Transverse colon (tissue), 4 donors: ENCODE measurements around the gene MYOZ2.

Experiments used
- EP300 ChIP-seq: sonication (generic); formaldehyde crosslinking; IDR thresholded peaks from one replicate; pipeline ENCODE4 v1.6.1; 2017; ENCODE audit warnings: antibody characterized with exemption, low read depth
- POLR2A ChIP-seq: fragments of 450-650 bp; IDR thresholded peaks from one replicate; pipeline ENCODE4 v1.6.1; 2016; ENCODE audit warnings: antibody characterized with exemption, mild to moderate bottlenecking, moderate library complexity
- POLR2AphosphoS5 ChIP-seq, 3 donors: sonication (generic); formaldehyde crosslinking; IDR thresholded peaks; one replicate each; pipeline ENCODE4 v1.6.1; 2016; ENCODE audit warnings: antibody characterized with exemption in 3 of 3
- TF ChIP-seq, protein P1 (sequence below), 5 experiments: fragments of 200-600 bp in 3 of 5; fragments of 450-650 bp in 2 of 5; sonication (generic) in 3 of 5; IDR thresholded peaks; 1 replicate in 2 of 5; 2 replicates in 3 of 5; pipeline ENCODE4 v1.5.1; 2016 to 2017; ENCODE audit warnings: antibody characterized with exemption in 5 of 5, inconsistent platforms in 3 of 5, mild to moderate bottlenecking in 2 of 5, moderate library complexity in 1 of 5

DNA sequence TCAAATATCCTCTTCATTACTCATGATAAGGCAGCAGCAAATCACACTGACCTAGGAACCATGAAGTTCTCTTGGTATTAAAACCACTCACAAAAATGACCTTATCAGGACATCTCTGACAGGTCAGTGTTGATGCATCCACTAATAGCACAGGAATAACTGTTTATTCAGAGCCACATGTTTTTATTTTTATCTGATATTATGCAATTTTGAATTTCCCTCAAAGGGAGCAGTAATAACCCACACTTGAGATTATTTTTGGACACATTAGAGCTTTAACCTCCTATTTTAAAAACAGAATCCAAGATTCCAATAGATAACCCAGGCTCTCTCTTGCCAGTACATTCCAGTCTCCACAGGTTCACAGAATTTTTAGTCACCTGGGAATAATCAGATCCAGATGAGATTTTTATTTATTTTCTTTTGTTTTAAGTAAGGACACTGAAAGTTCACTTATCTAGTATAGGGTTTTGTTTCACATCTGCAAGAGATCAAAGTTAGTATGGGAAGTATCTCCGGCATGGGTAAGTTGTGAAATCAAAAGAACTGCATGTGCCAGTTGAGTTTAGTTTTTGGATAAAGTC lies 36.3 kb upstream of the MYOZ2 start:
- TF ChIP-seq, protein P1, sequence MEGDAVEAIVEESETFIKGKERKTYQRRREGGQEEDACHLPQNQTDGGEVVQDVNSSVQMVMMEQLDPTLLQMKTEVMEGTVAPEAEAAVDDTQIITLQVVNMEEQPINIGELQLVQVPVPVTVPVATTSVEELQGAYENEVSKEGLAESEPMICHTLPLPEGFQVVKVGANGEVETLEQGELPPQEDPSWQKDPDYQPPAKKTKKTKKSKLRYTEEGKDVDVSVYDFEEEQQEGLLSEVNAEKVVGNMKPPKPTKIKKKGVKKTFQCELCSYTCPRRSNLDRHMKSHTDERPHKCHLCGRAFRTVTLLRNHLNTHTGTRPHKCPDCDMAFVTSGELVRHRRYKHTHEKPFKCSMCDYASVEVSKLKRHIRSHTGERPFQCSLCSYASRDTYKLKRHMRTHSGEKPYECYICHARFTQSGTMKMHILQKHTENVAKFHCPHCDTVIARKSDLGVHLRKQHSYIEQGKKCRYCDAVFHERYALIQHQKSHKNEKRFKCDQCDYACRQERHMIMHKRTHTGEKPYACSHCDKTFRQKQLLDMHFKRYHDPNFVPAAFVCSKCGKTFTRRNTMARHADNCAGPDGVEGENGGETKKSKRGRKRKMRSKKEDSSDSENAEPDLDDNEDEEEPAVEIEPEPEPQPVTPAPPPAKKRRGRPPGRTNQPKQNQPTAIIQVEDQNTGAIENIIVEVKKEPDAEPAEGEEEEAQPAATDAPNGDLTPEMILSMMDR (IDR thresholded peaks at IDR 0.05), result no peak
- TF ChIP-seq POLR2A, result no peak
- no peak for TF ChIP-seq POLR2AphosphoS5 (IDR thresholded peaks at IDR 0.05)
- no peak for TF ChIP-seq EP300
